ENCODE measurements around the gene ADK.
A peak's percentile ranks its signal among the peaks of the same experiment; 100 is the strongest.
"Not testable (repeated sequence)": the region's sequence is repeated elsewhere in the genome, so short reads cannot be mapped to it uniquely, and the experiment has no call there.

ADK gene

GRCh38 chr10:74189999-74190421 is 39.0 kb downstream of the ADK start:
- Mint-ChIP-seq H3K9me3 (no peaks in the 10 kb centered on the region), H3K27ac (peak overlapping the region; percentile 91), H3K4me1 (peaks cover 53% of the 10 kb centered on the region), H3K4me3 (peak overlapping the region; percentile 52), H3K36me3 (no peaks in the 10 kb centered on the region)
- ATAC-seq (peak; percentile 85), DNase-seq (ENCODE audit: low spot score in 2 of 2) (no peak)

- no peaks in the 10 kb centered on the region for H3K9me3 Mint-ChIP-seq
- peak overlapping the region; percentile 91 for H3K27ac Mint-ChIP-seq
- no peak for ATAC-seq
- H3K36me3 Mint-ChIP-seq, result no peaks in the 10 kb centered on the region
- peak overlapping the region; percentile 52 for H3K4me3 Mint-ChIP-seq
- H3K4me1 Mint-ChIP-seq, result peaks cover 52% of the 10 kb centered on the region
- no peak for DNase-seq (ENCODE audit: low spot score in 2 of 2)
These were observed 39.5 kb downstream of the ADK start for GRCh38 chr10:74190494-74190893.

- Mint-ChIP-seq H3K36me3 (no peaks in the 10 kb centered on the region), H3K4me1 (peaks cover 33% of the 10 kb centered on the region), H3K9me3 (no peaks in the 10 kb centered on the region), H3K4me3 (no peak overlapping the region), H3K27ac (no peak overlapping the region)
- no peak for DNase-seq (ENCODE audit: low spot score in 2 of 2)
- ATAC-seq, result peak; percentile 93
These were observed 43.5 kb downstream of the ADK start for GRCh38 chr10:74194545-74194944.

- H3K27ac Mint-ChIP-seq, result no peak overlapping the region
- H3K4me3 Mint-ChIP-seq, result no peak overlapping the region
- no peaks in the 10 kb centered on the region for H3K36me3 Mint-ChIP-seq
- H3K9me3 Mint-ChIP-seq, result no peaks in the 10 kb centered on the region
- ATAC-seq (no peak), DNase-seq (ENCODE audit: low spot score in 2 of 2) (no peak)
- peaks cover 28% of the 10 kb centered on the region for H3K4me1 Mint-ChIP-seq
These were observed 44.0 kb downstream of the ADK start for GRCh38 chr10:74194999-74195398.

DNA sequence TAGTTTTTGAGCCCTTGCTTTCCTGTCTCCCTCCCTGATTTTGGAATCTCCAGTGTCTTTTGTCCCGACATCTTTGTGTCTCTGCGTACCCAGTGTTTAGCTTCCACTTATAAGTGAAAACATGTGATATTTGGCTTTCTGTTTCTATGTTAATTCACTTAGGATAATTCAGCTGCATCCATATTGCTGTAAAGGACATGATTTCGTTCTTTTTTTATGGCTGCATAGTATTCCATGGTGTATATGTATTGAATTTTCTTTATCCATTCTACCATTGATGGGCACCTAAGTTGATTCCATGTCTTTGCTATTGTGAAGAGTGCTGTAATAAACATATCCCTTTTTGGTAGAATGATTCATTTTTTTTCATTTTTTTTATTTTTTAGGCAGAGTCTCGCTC is 48.3 kb downstream of the ADK start:
- Mint-ChIP-seq H3K4me1 (peaks cover 9% of the 10 kb centered on the region), H3K27ac (no peak overlapping the region), H3K36me3 (peaks cover 37% of the 10 kb centered on the region), H3K4me3 (no peak overlapping the region), H3K9me3 (no peaks in the 10 kb centered on the region)
- no peak for DNase-seq (ENCODE audit: low spot score in 2 of 2)
- no peak for ATAC-seq

- ATAC-seq, result no peak
- DNase-seq (ENCODE audit: low spot score in 2 of 2), result no peak
- Mint-ChIP-seq H3K4me1 (peaks cover 15% of the 10 kb centered on the region), H3K27ac (no peak overlapping the region), H3K4me3 (no peak overlapping the region), H3K36me3 (peaks cover 49% of the 10 kb centered on the region), H3K9me3 (no peaks in the 10 kb centered on the region)
These were observed 51.3 kb downstream of the ADK start for GRCh38 chr10:74202356-74202755.

DNA sequence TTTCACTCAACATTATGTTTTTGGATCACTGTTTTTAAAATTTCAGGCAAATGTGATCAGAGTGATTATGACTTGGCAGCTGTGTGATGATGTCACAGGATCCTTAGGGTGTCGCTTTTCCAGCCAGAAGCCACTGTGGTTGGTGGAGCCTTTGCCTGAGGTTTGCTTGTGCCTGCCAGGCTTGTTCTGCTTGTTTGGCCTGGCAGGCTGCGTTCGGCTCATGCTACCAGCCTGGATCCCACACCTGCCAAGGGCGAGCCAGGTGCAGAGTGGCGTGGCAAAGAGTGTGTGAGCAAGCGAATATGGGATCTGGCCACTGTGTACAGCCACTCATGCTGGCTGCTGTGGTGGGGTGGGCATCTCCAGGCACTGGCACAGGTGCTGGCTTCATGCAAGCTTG is 55.7 kb downstream of the ADK start:
- ATAC-seq, result no peak
- DNase-seq (ENCODE audit: low spot score in 2 of 2), result no peak
- peaks cover 17% of the 10 kb centered on the region for H3K4me1 Mint-ChIP-seq
- no peak overlapping the region for H3K4me3 Mint-ChIP-seq
- H3K27ac Mint-ChIP-seq, result peak overlapping the region; percentile 68
- peaks cover 42% of the 10 kb centered on the region for H3K36me3 Mint-ChIP-seq
- H3K9me3 Mint-ChIP-seq, result no peaks in the 10 kb centered on the region

GRCh38 chr10:74207691-74208480 is 56.9 kb downstream of the ADK start:
- Mint-ChIP-seq H3K4me3 (no peak overlapping the region), H3K4me1 (peaks cover 22% of the 10 kb centered on the region), H3K36me3 (peaks cover 30% of the 10 kb centered on the region), H3K9me3 (no peaks in the 10 kb centered on the region), H3K27ac (peak overlapping the region; percentile 68)
- no peak for DNase-seq (ENCODE audit: low spot score in 2 of 2)
- ATAC-seq, result no peak

- Mint-ChIP-seq H3K4me3 (no peak overlapping the region), H3K27ac (no peak overlapping the region), H3K9me3 (no peaks in the 10 kb centered on the region), H3K36me3 (peaks cover 21% of the 10 kb centered on the region), H3K4me1 (peaks cover 23% of the 10 kb centered on the region)
- ATAC-seq (no peak), DNase-seq (ENCODE audit: low spot score in 2 of 2) (no peak)
These were observed 58.0 kb downstream of the ADK start for GRCh38 chr10:74208997-74209396.

DNA sequence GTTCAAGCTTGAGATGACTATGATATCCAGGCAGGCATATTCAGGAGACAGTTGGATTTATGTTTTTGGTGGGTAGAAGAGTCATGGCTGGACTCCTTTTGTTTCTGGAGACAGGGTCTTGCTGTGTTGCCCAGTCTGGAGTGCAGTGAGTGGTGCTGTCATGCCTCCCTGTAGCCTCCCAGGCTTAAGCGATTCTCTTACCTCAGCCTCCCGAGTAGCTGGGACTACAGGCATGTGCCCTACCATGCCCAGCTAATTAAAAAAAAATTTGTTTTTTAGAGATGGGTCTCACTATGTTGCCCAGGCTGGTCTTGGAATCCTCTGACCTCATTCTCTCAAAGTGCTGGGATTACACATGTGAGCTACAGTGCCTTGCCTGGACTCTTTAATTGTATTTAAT is 62.0 kb downstream of the ADK start:
- no peak for DNase-seq (ENCODE audit: low spot score in 2 of 2)
- no peak for ATAC-seq
- H3K9me3 Mint-ChIP-seq, result no peaks in the 10 kb centered on the region
- peaks cover 6% of the 10 kb centered on the region for H3K4me1 Mint-ChIP-seq
- H3K27ac Mint-ChIP-seq, result peak overlapping the region; percentile 4
- H3K4me3 Mint-ChIP-seq, result no peak overlapping the region
- H3K36me3 Mint-ChIP-seq, result peaks cover 10% of the 10 kb centered on the region

DNA sequence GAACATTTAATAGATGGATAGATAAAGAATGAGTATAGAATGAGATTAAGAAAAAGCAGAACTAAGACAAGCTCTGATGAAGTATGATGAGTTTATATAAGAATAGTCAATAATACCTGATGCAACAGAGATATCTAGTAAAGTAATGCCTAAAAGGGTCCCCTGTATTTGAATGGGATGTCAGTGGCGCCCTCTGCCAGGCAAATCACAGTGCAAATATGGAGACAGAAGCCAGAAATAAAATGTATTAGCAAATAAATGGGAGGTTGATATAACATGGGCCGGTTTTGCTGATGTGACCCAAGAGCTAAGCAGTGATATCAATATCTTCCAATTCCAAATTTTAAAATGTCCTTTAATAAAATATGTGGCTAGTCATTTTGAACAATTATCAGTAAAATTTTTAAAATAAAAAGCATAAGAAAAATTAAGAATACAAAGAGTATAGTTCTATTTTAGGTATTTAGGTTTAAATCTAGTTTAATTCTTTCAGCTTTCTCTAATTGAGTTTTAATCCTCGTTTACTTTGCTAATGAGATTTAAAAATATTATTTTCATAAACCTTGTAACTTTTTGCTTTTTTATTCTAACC is 62.6 kb downstream of the ADK start:
- no peak overlapping the region for H3K27ac Mint-ChIP-seq
- H3K36me3 Mint-ChIP-seq, result peaks cover 10% of the 10 kb centered on the region
- H3K9me3 Mint-ChIP-seq, result no peaks in the 10 kb centered on the region
- no peak overlapping the region for H3K4me3 Mint-ChIP-seq
- DNase-seq (ENCODE audit: low spot score in 2 of 2) (no peak), ATAC-seq (no peak)
- peaks cover 6% of the 10 kb centered on the region for H3K4me1 Mint-ChIP-seq

DNA sequence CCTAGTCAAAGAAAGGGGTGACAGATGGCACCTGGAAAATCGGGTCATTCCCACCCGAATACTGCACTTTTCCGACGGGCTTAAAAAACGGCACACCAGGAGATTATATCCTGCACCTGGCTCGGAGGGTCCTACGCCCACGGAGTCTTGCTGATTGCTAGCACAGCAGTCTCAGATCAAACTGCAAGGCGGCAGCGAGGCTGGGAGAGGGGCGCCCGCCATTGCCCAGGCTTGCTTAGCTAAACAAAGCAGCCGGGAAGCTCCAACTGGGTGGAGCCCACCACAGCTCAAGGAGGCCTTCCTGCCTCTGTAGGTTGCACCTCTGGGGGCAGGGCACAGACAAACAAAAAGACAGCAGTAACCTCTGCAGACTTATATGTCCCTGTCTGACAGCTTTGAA is 66.1 kb downstream of the ADK start:
- not testable (repeated sequence) for DNase-seq (ENCODE audit: low spot score in 2 of 2); H3K4me3 Mint-ChIP-seq; H3K36me3 Mint-ChIP-seq; H3K9me3 Mint-ChIP-seq; H3K4me1 Mint-ChIP-seq; ATAC-seq; H3K27ac Mint-ChIP-seq

DNA sequence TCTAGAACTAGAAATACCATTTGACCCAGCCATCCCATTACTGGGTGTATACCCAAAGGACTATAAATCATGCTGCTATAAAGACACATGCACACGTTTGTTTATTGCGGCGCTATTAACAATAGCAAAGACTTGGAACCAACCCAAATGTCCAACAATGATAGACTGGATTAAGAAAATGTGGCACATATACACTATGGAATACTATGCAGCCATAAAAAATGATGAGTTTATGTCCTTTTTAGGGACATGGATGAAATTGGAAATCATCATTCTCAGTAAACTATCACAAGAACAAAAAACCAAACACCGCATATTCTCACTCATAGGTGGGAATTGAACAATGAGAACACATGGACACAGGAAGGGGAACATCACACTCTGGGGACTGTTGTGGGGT is 71.4 kb downstream of the ADK start:
- H3K9me3 Mint-ChIP-seq; H3K4me1 Mint-ChIP-seq; H3K36me3 Mint-ChIP-seq; ATAC-seq; H3K27ac Mint-ChIP-seq; DNase-seq (ENCODE audit: low spot score in 2 of 2); H3K4me3 Mint-ChIP-seq: not testable (repeated sequence)

- H3K4me3 Mint-ChIP-seq, result peak overlapping the region; percentile 45
- peaks cover 18% of the 10 kb centered on the region for H3K4me1 Mint-ChIP-seq
- no peaks in the 10 kb centered on the region for H3K9me3 Mint-ChIP-seq
- peak overlapping the region; percentile 92 for H3K27ac Mint-ChIP-seq
- H3K36me3 Mint-ChIP-seq, result no peaks in the 10 kb centered on the region
- ATAC-seq (peak; percentile 91), DNase-seq (ENCODE audit: low spot score in 2 of 2) (no peak)
These were observed 72.9 kb downstream of the ADK start for GRCh38 chr10:74223755-74224529.

DNA sequence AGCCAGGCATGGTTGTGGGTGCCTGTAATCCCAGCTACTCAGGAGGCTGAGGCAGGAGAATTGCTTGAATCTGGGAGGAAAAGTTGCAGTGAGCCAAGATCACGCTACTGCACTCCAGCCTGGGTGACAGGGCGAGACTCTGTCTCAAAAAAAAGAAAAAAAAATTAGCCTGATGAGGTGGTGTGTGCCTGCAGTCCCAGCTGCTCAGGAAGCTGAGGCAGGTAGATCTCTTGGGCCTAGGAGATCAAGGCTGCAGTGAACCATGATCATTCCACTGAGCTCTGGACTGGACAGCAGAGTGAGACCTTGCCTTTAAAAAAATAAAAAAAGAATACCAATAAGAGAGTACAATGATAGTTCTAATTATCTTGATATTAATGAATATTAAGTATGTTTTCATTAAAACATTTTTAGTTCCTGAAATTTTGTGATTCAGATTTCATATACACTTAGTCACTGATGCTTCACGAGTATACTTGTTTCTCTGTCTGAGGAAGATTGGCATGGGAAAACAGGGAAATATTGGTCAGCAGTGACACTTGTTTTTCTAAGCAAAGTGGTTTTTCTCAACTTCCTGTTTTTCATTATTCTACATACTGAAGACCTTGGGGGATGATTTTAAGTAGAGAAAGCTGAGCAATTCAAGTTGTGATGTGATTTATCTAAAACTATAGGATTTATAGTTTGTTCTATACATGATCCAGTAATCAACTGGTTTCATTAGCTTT is 76.8 kb downstream of the ADK start:
- peaks cover 24% of the 10 kb centered on the region for H3K4me1 Mint-ChIP-seq
- ATAC-seq (peak; percentile 58), DNase-seq (ENCODE audit: low spot score in 2 of 2) (no peak)
- no peaks in the 10 kb centered on the region for H3K9me3 Mint-ChIP-seq
- H3K4me3 Mint-ChIP-seq, result peak overlapping the region; percentile 26
- H3K36me3 Mint-ChIP-seq, result no peaks in the 10 kb centered on the region
- H3K27ac Mint-ChIP-seq, result peak overlapping the region; percentile 93

All from stimulated activated effector memory CD8-positive, alpha-beta T cell treated with anti-CD3 and anti-CD28 coated beads, Interleukin-12 subunit alpha, Interleukin-12 subunit beta, amount 100 ng/mL, for 72 hours (primary cell).